Spleen (tissue), 7 donors: ENCODE data around the gene PPCDC.

Experiments
- POLR2A ChIP-seq, 3 donors: fragments of 450-650 bp; IDR thresholded peaks; one replicate each; pipeline ENCODE4 v1.5.1; 2017; ENCODE audit warnings: antibody characterized with exemption in 3 of 3, mild to moderate bottlenecking in 1 of 3
- POLR2AphosphoS5 ChIP-seq, 3 donors: sonication (generic); formaldehyde crosslinking; IDR thresholded peaks; one replicate each; pipeline ENCODE4 v1.5.1; 2017; ENCODE audit warnings: antibody characterized with exemption in 3 of 3
- TF ChIP-seq, protein P1 (sequence below), 11 experiments: fragments of 200-600 bp in 7 of 11; fragments of 450-650 bp in 4 of 11; sonication (generic) in 4 of 11; IDR thresholded peaks in 8 of 11; conservative IDR thresholded peaks in 3 of 11; 1 replicate in 7 of 11; 2 replicates in 4 of 11; pipeline versions ENCODE4 v1.4.0 to v1.8.0; 2016 to 2021; ENCODE audit warnings: antibody characterized with exemption in 11 of 11, inconsistent platforms in 4 of 11, mild to moderate bottlenecking in 1 of 11
- donor health status: DM: no; HTN: no; CAD: no; lungs with moderate emphysema.
- donor health status: DM: no; HTN: no; CAD: no.
- donor health status: DM: no; HTN: no; CAD: no.

DNA sequence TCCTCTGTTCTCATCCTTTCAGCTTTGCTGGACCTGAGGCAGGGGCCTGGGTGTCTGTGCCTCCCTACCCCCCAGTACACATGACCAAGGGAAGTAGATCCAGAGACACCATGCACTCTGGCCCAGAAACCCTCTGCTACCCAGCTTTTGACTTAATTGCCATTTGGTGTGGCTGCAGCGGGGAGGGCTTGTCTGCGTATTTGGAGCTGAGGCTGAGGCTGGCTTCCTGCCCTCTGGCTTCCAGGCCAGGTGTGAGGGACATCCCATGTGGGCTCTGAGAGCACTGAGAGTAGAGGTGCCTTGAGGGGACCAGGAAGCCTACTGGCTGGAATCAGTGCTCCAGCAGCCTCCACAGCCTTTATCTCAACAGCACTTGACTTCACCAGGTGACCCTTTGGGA is 26.9 kb downstream of the PPCDC start:
- TF ChIP-seq, protein P1, sequence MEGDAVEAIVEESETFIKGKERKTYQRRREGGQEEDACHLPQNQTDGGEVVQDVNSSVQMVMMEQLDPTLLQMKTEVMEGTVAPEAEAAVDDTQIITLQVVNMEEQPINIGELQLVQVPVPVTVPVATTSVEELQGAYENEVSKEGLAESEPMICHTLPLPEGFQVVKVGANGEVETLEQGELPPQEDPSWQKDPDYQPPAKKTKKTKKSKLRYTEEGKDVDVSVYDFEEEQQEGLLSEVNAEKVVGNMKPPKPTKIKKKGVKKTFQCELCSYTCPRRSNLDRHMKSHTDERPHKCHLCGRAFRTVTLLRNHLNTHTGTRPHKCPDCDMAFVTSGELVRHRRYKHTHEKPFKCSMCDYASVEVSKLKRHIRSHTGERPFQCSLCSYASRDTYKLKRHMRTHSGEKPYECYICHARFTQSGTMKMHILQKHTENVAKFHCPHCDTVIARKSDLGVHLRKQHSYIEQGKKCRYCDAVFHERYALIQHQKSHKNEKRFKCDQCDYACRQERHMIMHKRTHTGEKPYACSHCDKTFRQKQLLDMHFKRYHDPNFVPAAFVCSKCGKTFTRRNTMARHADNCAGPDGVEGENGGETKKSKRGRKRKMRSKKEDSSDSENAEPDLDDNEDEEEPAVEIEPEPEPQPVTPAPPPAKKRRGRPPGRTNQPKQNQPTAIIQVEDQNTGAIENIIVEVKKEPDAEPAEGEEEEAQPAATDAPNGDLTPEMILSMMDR (IDR thresholded peaks at IDR 0.05 in 8 of 11, conservative IDR thresholded peaks at IDR 0.05 in 3 of 11): no peak
- TF ChIP-seq POLR2AphosphoS5 (IDR thresholded peaks at IDR 0.05): no peak
- no peak for TF ChIP-seq POLR2A (IDR thresholded peaks at IDR 0.05)
